Epidermal melanocyte (primary cell): ENCODE measurements around the gene VPS33A.

Experiments used
- DNase-seq: peaks from one replicate; pipeline ENCODE4 v3.0.0; 2011; ENCODE audit warnings: low spot score; ENCODE audit not compliant: insufficient read length

Gene VPS33A

DNA sequence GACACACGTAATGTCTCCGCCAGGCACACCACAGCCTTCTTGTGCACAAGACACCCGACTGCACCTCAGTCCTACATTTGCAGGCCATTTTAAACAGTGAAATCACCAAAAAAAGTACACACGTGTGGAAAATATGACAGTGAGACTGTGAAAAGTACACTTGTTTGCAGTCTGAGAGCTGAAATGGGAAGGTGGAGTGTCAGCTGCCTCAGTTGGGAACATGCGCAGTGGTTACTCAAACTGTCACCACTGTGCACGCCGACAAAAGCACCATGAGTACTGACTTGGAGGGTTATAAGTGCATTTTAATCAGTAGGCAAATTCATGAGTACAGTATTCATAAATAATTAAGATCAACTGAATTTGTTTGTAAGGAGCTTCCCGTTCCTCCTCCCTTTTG is 15.8 kb downstream of the VPS33A start:
- DNase-seq: no peak

DNA sequence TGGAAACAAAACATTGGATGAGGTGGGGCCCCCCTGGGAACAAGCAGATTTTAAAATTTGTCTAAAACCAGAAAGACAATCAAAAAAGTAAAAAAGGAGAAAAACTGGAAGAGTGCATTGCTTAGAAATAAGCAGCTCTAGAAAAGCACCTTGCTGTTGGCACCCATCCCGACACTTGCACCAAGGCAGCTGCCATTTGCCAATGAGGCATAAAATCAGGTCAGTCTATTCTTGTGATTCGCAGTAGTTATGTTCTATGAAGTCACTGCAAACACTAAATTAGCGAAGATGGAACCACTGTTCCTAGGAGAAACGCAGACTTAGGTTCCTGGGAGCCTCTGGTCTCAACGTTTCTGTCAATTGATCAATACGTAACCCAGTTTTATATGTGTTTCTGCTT is 16.2 kb downstream of the VPS33A start:
- no peak for DNase-seq

GRCh38 chr12:122245553-122245952 is 20.7 kb downstream of the VPS33A start:
- DNase-seq: no peak

DNA sequence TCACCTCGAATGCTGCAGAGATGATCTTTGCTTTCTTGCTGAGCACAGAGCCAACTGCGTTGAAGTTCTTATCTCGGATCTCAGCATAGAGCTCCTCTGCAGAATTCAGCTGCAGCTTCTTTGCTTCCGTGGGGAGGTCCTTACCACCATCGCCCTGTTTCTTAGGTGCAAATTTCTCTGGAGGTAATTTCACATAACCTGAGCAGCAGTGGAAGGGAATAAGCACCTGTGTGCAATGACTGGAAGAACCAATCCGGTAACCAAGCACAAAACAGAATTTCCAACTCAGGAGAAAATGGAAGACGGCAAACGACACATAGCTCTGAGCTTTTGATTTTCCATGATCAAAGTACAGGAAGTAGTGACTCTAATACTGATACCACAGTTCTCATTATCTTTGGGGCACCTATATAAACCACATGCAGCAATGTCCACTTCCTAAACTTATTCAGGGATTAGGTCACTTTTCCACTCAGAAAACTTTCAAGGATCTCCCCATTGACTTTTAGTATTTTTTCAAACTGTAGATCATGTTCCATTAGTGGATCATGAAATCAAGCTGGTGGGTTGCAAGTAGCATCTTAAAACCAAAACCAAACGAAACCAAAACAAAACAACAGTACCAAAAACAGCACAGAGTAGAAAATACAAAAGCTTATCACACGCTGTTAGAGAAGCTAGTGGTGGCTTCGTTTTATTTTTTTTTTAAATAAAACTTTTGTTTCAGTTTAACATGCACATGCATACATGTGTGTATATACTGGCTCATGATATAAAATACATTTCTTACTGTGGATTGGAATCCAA is 21.5 kb downstream of the VPS33A start:
- DNase-seq: no peak

GRCh38 chr12:122243965-122244364 is 22.3 kb downstream of the VPS33A start:
- no peak for DNase-seq

DNA sequence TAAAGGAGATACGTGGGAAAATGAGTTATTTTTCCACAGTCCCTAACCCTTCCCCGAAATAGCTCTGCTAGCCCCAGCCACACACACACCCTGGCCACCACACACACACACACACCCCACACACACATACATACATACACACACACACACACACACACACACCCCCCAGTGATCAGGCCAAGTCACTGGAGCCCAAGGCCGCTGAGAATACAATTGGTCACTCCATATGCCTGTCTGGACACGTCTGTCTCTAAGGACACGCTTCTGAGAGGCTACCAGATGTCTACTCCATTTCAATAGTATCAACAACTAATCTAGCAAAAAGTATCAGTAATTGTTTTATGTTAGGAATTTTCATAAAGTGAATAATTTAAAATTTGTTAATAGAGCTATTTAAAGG is 27.4 kb downstream of the VPS33A start:
- DNase-seq: no peak

DNA sequence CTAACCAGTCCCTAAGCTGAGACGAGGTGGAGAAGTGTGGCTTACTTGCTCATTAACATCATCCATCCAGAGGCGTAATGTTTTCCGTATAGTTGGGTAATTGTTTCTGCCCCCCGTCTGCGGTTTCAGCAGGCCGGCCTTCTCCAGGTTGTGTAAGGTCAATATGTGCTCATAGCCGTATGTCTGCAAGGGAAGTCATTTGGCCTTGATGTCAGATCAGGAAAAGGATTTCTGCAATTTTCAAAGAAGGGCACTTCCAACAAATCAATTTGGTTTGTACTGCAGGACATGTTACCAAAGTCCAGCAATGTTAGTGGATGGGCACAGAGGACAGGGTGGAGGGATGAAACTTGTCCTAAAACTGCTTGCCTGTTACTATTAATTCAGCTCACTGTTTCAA is 30.6 kb downstream of the VPS33A start:
- DNase-seq: no peak

DNA sequence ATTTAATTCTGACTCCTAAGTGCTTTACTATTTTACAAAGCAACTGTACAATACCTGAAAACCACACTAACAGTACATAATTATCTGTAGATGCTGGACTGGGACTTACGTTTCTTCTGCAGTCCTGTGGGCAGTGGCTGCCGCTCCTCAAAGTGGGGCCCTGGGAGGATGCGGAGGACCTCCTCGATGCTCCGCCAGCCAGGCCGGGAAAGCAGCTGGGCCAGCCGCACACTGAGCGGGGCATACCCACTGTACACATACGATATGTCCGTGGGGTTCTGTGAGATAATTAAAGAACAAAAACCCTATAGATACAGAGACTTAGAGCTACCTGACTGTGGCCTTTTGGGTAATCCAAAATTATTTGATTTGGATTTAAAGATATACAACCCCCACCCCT is 33.6 kb downstream of the VPS33A start:
- no peak for DNase-seq

- no peak for DNase-seq
These were observed 35.5 kb downstream of the VPS33A start for GRCh38 chr12:122230798-122231197.

DNA sequence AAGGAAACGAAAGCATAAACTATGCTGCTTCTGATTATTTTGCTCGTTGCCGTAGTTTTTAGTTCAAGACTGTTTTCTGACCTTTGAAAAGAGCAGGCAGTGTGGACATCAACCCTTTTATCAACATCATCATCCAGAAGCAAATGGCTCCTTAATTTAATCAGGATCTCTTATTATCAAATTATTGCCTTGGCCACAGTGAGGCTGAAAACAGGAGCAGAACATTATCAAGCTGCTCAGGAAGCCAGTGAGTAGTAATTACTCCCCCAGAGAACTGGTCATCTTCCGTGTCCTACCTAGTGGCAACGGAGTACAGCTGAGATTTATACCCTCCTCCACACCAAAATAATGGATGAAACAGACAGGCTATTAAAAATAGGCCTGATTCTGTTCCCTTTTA is 38.2 kb downstream of the VPS33A start:
- no peak for DNase-seq

DNA sequence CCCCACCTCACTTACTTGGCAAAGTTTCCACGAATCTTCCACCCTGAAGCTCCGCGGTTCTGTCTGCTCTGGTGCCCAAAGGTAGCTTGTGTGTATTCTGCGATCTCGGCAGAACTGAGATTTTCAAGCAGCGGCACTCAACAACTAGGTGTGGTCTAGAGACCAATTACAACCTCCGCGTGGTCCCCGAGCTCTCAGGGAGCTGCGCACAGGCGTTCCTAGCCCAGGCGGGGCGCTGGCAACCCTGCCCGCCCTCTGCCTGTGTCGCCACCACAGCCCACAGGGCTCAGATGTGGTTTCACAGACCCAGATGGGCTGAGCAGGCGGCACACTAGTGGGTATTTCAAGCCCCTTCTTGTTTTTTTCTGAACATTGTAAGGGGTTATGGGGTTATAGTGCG is 39.0 kb downstream of the VPS33A start:
- DNase-seq: no peak

DNA sequence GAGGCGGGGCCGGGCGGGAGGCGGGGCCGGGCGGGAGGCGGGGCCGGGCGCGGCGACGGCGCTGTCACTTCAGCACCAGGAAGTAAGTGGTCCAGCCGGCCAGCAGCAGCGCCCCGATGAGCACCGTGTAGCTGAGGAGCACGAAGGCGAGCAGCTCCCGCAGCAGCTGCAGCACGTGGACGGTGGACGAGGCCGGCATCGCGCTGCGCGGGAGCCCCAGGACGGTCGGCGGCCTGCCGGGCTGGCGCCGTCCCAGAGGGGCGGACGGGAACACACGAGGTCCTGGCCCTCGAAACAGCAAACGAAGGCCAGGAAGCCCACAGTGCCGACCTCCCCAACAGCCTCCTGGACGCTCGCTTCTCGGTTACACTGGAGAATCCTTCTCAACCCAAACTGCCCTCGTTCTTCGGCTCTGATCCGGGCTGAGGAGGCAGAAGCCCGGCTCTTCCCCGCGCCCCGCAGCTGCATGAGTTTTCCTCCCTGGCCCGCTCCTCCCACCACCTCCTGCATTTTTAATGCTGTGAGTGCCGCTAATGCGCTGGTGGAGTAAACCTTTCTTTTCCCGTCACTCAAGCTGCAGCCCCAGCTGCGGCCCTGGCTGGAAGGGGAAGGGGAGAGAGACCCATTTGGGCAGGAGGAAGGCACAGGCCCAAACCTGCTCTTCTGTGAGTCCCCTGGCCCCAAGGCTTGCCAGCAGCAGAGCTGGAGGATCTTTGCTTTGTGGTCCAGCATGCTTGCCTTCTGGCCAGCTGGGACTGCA is 39.7 kb downstream of the VPS33A start:
- DNase-seq: no peak

DNA sequence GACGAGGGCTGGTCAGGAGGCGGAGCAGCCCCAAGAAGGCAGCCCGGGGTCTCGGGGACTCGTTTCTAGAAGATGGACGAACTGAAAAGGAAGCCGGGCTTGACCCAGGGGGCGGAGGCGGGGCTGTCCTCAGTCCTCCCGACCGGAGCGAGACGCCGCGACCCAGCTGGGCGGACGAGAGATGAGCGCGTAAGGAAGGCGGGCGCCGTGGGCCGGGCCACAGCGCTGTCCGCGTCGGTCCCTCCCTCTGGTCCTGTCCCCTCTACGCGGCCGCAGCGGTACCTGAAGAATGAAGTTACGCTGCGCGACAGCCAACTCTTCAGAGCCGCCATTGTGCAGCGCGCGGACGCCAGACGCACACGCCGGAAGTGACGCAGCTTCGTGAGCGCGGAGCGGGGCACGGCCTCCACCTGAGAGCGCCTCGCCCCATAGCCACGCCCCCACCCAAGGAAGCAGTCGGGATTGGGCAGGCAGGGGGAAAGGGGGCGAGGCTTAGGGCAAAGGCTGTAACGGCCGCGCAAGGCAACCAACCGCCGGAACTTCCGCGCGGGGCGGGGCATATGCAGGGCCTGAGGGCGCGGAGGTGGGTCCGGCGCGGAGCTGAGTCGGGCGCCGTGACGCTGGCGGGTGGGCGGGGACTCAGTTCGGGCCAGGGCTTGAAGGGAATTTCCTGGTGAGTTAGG is 40.5 kb downstream of the VPS33A start, which contains the start of gene DIABLO:
Gene DIABLO, minus strand, starts transcription at position 370 of the 683 bp plus-strand sequence. Its CDS starts 38 bp downstream, at position 332.
- peak; percentile 68 for DNase-seq

DNA sequence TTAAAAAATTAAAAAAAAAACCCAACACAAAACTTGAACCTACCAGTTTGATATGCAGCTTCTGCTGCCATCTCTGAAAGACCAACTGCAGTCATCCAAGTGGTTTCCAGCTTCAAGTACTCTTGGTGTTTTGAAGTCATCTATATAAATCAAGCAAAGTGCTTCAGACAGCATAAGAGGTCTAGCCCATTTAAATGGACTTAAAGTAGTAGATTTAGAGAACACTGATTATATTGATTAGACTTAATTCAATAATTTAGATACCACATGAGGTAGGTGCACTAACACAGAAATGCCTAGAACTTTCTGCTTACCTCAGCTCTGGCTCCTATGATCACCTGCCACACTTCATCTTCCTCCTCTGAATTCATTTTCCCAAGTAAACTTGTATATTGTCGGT is 49.8 kb downstream of the VPS33A start:
- DNase-seq: no peak

DNA sequence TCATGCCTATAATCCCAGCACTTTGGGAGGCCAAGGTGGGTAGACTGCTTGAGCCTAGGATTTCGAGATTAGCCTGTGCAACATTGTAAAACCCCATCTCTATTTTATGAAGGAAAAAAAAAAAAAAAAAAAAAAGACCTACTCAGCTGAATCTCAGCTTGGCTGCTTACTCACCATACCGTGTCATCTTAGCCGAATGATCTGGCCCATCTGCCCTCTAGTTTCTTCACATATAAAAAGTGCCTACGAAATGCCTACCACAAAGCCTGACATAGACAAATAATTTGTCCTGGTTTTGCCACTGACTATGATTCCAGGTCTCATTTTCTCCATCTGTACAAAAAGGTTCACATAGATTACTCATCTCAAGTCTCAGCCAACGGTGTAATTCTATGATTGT is 50.5 kb downstream of the VPS33A start:
- DNase-seq: no peak

- DNase-seq: no peak
These were observed 58.0 kb downstream of the VPS33A start for GRCh38 chr12:122208073-122208820.

DNA sequence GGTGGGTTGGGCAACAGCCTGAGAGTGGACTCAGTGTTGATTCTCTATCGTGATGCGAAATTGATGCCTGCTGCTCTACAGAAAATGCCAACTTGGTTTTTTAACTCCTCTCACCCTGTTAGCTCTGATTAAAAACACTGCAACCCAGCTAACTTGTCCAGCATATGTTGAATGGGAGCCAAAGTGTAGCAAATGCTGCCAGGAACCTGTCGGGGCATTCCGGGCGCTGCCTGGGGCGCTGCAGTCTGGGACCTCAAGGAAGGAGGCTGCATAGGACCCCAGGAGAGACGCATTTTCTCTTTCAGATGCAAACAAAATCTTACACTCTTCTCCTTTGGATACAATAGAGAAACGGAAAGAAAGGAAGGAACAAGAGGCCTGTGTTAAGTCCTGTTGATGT is 58.9 kb downstream of the VPS33A start:
- DNase-seq: no peak

DNA sequence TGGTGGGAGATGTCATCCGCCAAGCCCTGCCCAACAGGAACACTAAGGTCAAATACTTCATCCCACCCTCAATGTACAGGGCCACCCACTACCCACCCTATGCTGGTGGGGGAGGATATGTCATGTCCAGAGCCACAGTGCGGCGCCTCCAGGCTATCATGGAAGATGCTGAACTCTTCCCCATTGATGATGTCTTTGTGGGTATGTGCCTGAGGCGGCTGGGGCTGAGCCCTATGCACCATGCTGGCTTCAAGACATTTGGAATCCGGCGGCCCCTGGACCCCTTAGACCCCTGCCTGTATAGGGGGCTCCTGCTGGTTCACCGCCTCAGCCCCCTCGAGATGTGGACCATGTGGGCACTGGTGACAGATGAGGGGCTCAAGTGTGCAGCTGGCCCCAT is 59.3 kb downstream of the VPS33A start:
- no peak for DNase-seq

DNA sequence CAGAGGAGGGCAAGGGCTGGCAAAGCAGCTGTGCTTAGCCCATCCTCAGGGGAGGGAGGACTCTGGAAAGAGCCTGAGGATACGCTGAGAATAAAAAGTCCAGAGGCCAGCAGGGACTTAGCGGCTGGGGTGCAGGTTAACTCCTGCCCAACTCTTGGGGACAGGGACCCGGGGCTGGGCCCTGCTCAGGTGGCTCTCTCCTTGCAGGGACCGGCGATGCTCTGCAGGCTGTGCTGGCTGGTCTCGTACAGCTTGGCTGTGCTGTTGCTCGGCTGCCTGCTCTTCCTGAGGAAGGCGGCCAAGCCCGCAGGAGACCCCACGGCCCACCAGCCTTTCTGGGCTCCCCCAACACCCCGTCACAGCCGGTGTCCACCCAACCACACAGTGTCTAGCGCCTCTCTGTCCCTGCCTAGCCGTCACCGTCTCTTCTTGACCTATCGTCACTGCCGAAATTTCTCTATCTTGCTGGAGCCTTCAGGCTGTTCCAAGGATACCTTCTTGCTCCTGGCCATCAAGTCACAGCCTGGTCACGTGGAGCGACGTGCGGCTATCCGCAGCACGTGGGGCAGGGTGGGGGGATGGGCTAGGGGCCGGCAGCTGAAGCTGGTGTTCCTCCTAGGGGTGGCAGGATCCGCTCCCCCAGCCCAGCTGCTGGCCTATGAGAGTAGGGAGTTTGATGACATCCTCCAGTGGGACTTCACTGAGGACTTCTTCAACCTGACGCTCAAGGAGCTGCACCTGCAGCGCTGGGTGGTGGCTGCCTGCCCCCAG is 60.0 kb downstream of the VPS33A start:
- no peak for DNase-seq

- DNase-seq: no peak
These were observed 61.0 kb downstream of the VPS33A start for GRCh38 chr12:122205053-122205925.
